Endodermal cell (in vitro differentiated cells): ENCODE data around the gene NETO2. TPM values are rescaled to one million over a fixed set of nuclear protein-coding genes. Genes with fewer than 3 reads are reported as not detected.

Experiments used
- DNase-seq: peaks from one replicate; pipeline ENCODE4 v3.0.0-alpha.2; 2017
- H3K27ac ChIP-seq: 2 replicates; pipeline ENCODE4 v1.5.1; 2013; ENCODE audit warnings: mild to moderate bottlenecking, low read depth, low read length, moderate library complexity
- H3K27me3 ChIP-seq: 2 replicates; pipeline ENCODE4 v1.6.1; 2013; ENCODE audit warnings: mild to moderate bottlenecking, low read length, moderate library complexity; ENCODE audit not compliant: insufficient read depth, control insufficient read depth, poor library complexity, severe bottlenecking
- H3K36me3 ChIP-seq: 2 replicates; pipeline ENCODE4 v1.7.0; 2013; ENCODE audit warnings: mild to moderate bottlenecking, low read length, moderate library complexity; ENCODE audit not compliant: control insufficient read depth, insufficient read depth
- H3K4me1 ChIP-seq: one replicate; pipeline ENCODE4 v1.7.0; 2013; ENCODE audit warnings: low read length; ENCODE audit not compliant: control insufficient read depth, insufficient read depth
- H3K4me3 ChIP-seq: 2 replicates; pipeline ENCODE4 v1.5.1; 2013; ENCODE audit warnings: mild to moderate bottlenecking, low read length, moderate library complexity
- H3K9ac ChIP-seq: 2 replicates; pipeline ENCODE4 v1.6.1; 2013; ENCODE audit warnings: mild to moderate bottlenecking, low read length, moderate library complexity; ENCODE audit not compliant: poor library complexity, severe bottlenecking; ENCODE audit errors: extremely low read depth
- H3K9me3 ChIP-seq: 2 replicates; pipeline ENCODE4 v1.6.1; 2013; ENCODE audit warnings: mild to moderate bottlenecking, low read length, moderate library complexity; ENCODE audit not compliant: control insufficient read depth
- H3K27ac Mint-ChIP-seq: 2 replicates; pipeline ENCODE4 v1.8.0; 2020; ENCODE audit warnings: mixed read lengths
- H3K27me3 Mint-ChIP-seq: 2 replicates; pipeline ENCODE4 v1.8.0; 2021; ENCODE audit warnings: mild to moderate bottlenecking, mixed read lengths; ENCODE audit not compliant: insufficient read depth
- H3K36me3 Mint-ChIP-seq: 2 replicates; pipeline ENCODE4 v1.8.0; 2020; ENCODE audit warnings: low read depth, mixed read lengths
- H3K4me1 Mint-ChIP-seq: 2 replicates; pipeline ENCODE4 v1.8.0; 2020; ENCODE audit warnings: mixed read lengths
- H3K4me3 Mint-ChIP-seq: 2 replicates; pipeline ENCODE4 v1.8.0; 2020; ENCODE audit warnings: mild to moderate bottlenecking, moderate library complexity, mixed read lengths
- H3K9me3 Mint-ChIP-seq: 2 replicates; pipeline ENCODE4 v1.8.0; 2020; ENCODE audit warnings: mild to moderate bottlenecking, mixed read lengths
- WGBS, 2 experiments: methylation state at CpG; one replicate each; pipeline versions ENCODE4 v1.1.5 to v1.1.7; 2013; ENCODE audit warnings: missing lambda C conversion rate in 2 of 2, mixed read lengths in 1 of 2; ENCODE audit not compliant: insufficient coverage in 1 of 2, insufficient read length in 1 of 2; 5-methylcytosine and 5-hydroxymethylcytosine counted together
- total RNA-seq, 2 donors: library from RNA; stranded (reverse); fragmentation: NEBNext Ultra II Directional in 1 of 2; extraction: Animal tissue kit (Norgen Biotek cat#: 25700) in 1 of 2; gene quantifications; 2 replicates in 1 of 2; 3 replicates in 1 of 2; pipeline ENCODE4 v1.2.1, GENCODE V29; 2021
- TF ChIP-seq, protein P1 (sequence below): fragments of 200-600 bp; sonication (generic); conservative IDR thresholded peaks from 2 replicates; pipeline ENCODE4 v1.5.0; 2021; ENCODE audit warnings: antibody characterized with exemption, mild to moderate bottlenecking

NETO2 gene
- total RNA-seq, 2 donors from 2014 or later: 18.4 to 36.3 TPM

DNA sequence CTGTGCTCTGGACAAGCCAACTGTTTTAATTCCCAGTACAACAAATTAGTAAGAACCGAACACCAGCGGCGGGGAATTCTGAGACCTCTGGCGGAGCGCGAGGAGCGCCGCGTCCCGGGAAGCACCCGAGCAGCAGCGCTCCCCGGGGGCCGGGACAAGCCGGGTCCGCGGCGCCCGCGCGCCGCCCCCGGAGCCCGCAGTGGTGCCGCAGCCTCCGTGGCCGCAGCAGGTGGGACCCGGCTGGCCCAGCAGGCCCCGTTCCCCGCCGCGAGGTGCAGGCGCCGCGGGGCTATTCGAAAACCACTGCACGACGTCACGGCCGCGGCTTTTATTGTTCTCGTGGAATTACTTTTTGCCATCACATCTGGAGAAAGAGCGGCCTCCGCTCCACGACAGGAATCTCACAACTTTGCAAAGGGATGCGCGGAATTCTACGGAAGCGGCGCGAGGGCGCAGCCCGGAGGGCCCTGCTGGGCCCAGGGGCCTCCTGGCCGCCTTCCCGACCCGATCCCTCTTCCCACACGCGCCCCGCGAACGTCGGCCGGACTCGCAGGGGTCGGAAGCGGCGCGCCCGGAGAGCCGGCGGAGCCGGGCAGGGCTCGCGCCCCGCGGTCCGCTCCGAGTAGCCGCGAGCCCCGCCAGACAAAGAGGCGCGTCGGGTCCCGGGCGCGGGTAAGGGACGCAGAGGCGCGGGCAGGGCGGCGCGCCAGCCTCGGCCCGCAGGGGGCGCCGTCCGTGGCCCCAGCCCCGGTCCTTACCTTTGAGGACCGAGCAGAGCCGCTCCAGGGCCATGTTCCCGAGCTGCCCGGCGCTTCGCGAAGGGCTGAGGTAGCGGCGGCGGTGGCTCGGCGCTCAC, 696 bp downstream of the NETO2 start:
- 0 to 1% methylated on average over 38 to 111 of the region's 111 CpGs for WGBS, 2 experiments
- Mint-ChIP-seq H3K27ac (no peak overlapping the region), H3K27me3 (peaks cover 7% of the 10 kb centered on the region), H3K9me3 (no peaks in the 10 kb centered on the region), H3K36me3 (no peaks in the 10 kb centered on the region), H3K4me3 (peak overlapping the region; percentile 64), H3K4me1 (peaks cover 16% of the 10 kb centered on the region)
- DNase-seq: peak; percentile 93
- no peaks in the 10 kb centered on the region for H3K9me3 ChIP-seq
- H3K4me3 ChIP-seq: peak overlapping the region; percentile 85
- H3K27me3 ChIP-seq: no peaks in the 10 kb centered on the region
- H3K36me3 ChIP-seq: peaks cover 6% of the 10 kb centered on the region
- H3K4me1 ChIP-seq: no peaks in the 10 kb centered on the region
- H3K9ac ChIP-seq: peak overlapping the region; percentile 88
- peak overlapping the region; percentile 85 for H3K27ac ChIP-seq
- TF ChIP-seq, protein P1, sequence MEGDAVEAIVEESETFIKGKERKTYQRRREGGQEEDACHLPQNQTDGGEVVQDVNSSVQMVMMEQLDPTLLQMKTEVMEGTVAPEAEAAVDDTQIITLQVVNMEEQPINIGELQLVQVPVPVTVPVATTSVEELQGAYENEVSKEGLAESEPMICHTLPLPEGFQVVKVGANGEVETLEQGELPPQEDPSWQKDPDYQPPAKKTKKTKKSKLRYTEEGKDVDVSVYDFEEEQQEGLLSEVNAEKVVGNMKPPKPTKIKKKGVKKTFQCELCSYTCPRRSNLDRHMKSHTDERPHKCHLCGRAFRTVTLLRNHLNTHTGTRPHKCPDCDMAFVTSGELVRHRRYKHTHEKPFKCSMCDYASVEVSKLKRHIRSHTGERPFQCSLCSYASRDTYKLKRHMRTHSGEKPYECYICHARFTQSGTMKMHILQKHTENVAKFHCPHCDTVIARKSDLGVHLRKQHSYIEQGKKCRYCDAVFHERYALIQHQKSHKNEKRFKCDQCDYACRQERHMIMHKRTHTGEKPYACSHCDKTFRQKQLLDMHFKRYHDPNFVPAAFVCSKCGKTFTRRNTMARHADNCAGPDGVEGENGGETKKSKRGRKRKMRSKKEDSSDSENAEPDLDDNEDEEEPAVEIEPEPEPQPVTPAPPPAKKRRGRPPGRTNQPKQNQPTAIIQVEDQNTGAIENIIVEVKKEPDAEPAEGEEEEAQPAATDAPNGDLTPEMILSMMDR: peak; percentile 94

DNA sequence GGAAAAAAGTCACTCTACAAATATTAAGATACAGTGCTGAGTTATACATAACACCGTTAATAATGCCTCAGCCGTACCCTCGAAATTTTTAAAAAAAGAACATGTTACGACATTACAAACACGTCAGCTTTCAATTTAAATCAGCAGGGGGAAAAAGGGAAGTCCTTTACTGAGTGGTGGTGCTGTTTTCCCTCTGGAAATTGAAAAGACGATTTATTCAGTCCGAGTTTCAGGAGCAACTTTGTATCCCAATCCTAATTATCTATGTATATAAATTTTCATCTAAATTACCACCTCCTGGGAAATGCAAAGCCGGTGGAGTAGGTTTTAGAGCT, 1.3 kb downstream of the NETO2 start:
- no peaks in the 10 kb centered on the region for H3K36me3 Mint-ChIP-seq
- Histone ChIP-seq H3K27ac (no peak overlapping the region), H3K36me3 (peaks cover 6% of the 10 kb centered on the region), H3K9me3 (no peaks in the 10 kb centered on the region), H3K4me1 (no peaks in the 10 kb centered on the region), H3K4me3 (peak overlapping the region; percentile 85), H3K9ac (peak overlapping the region; percentile 88), H3K27me3 (no peaks in the 10 kb centered on the region)
- peak overlapping the region; percentile 64 for H3K4me3 Mint-ChIP-seq
- H3K9me3 Mint-ChIP-seq: no peaks in the 10 kb centered on the region
- H3K4me1 Mint-ChIP-seq: peaks cover 16% of the 10 kb centered on the region
- H3K27me3 Mint-ChIP-seq: peaks cover 7% of the 10 kb centered on the region
- 4% methylated on average over 8 of the region's 8 CpGs; no CpG with 5 or more reads in 1 of the 2 experiments for WGBS, 2 experiments
- H3K27ac Mint-ChIP-seq: no peak overlapping the region
- DNase-seq: no peak
- TF ChIP-seq, protein P1: no peak

DNA sequence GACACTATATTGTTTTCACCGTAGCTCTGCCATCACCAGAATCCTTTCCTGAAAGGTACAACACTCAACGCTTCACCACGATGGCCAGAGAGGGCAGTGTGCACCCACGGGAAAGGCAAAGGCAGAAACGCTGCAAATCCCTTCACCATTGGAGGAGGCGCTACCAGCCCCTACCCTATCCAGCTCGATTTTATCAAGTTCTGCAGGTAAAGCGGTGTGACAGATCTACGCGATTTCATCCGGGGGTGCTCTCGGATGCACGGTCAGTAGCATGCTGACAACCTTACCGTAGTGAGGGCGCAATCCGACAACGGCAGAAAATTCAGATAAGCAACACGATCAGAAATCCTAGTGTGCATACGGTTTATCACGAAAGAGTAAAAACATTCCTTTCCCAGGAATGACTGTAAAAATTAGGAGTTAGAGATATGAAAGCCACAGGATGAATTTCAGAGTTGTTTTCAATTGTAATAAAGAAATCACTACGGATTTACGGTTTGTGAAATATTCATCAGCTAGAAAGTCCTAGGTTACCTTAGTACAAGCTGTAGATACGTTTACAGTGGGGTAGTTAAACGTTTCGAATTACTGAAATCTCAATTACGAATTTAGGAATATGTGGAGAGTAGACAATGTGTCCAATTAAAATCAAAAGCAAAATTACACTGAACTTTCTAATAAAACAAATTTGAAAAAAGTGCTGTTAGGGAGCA, 1.8 kb downstream of the NETO2 start:
- H3K27me3 Mint-ChIP-seq: peaks cover 7% of the 10 kb centered on the region
- Histone ChIP-seq H3K9me3 (no peaks in the 10 kb centered on the region), H3K4me3 (peak overlapping the region; percentile 85), H3K4me1 (no peaks in the 10 kb centered on the region), H3K27me3 (no peaks in the 10 kb centered on the region), H3K27ac (no peak overlapping the region), H3K36me3 (peaks cover 6% of the 10 kb centered on the region), H3K9ac (peak overlapping the region; percentile 88)
- H3K4me1 Mint-ChIP-seq: peaks cover 16% of the 10 kb centered on the region
- H3K4me3 Mint-ChIP-seq: peak overlapping the region; percentile 64
- no peaks in the 10 kb centered on the region for H3K36me3 Mint-ChIP-seq
- peak; percentile 96 for DNase-seq
- no peak overlapping the region for H3K27ac Mint-ChIP-seq
- TF ChIP-seq, protein P1: peak; percentile 94
- 3 to 6% methylated on average over 18 to 26 of the region's 26 CpGs for WGBS, 2 experiments
- H3K9me3 Mint-ChIP-seq: no peaks in the 10 kb centered on the region
